HepG2 (cell line): ENCODE data around the gene TEX51.

Source experiments
- CTCF ChIP-seq: sonication (generic); formaldehyde crosslinking; IDR thresholded peaks from 2 replicates; pipeline ENCODE4 v1.5.0; 2020; ENCODE audit warnings: mild to moderate bottlenecking, missing genetic modification reagents, moderate library complexity
- ELF4 ChIP-seq: sonication (generic); formaldehyde crosslinking; IDR thresholded peaks from 2 replicates; pipeline ENCODE4 v1.5.0; 2020; ENCODE audit warnings: missing genetic modification reagents, mild to moderate bottlenecking, moderate library complexity, borderline replicate concordance
- HINFP ChIP-seq: sonication (generic); formaldehyde crosslinking; IDR thresholded peaks from 2 replicates; pipeline ENCODE4 v1.4.0; 2020; ENCODE audit warnings: low read depth, mild to moderate bottlenecking, missing genetic modification reagents
- POLR2A ChIP-seq, 2 experiments: IDR thresholded peaks; 2 replicates each; pipeline ENCODE4 v1.6.1; 2011; ENCODE audit warnings: low read depth in 2 of 2, low read length in 2 of 2, mild to moderate bottlenecking in 1 of 2, moderate library complexity in 1 of 2; ENCODE audit not compliant: insufficient read depth in 1 of 2
- RELA ChIP-seq: sonication (generic); formaldehyde crosslinking; IDR thresholded peaks from 2 replicates; pipeline ENCODE4 v1.4.0; 2020; ENCODE audit warnings: missing genetic modification reagents
- TAF15 ChIP-seq: fragments of 200-400 bp; formaldehyde crosslinking; IDR thresholded peaks from one replicate; pipeline ENCODE4 v1.6.1; 2018; ENCODE audit warnings: mild to moderate bottlenecking, low read depth, low read length; ENCODE audit not compliant: poor library complexity, severe bottlenecking
- YY1 ChIP-seq: IDR thresholded peaks from 2 replicates; pipeline ENCODE4 v1.6.1; 2011; ENCODE audit warnings: low read length, low read depth, moderate library complexity, mild to moderate bottlenecking; ENCODE audit not compliant: insufficient read depth, insufficient replicate concordance
- ZNF414 ChIP-seq: sonication (generic); formaldehyde crosslinking; IDR thresholded peaks from 2 replicates; pipeline ENCODE4 v1.5.0; 2020; ENCODE audit warnings: missing genetic modification reagents

GRCh38 chr2:126850940-126851339 lies 47.8 kb upstream of the TEX51 start:
- TF ChIP-seq ELF4, result no peak
- TF ChIP-seq YY1, result no peak
- TF ChIP-seq POLR2A (IDR thresholded peaks at IDR 0.05; ENCODE audit: insufficient read depth in 1 of 2, low read depth in 2 of 2, low read length in 2 of 2), result no peak
- no peak for TF ChIP-seq CTCF
- no peak for TF ChIP-seq HINFP (CRISPR knock-in tag)
- TF ChIP-seq TAF15, result no peak
- TF ChIP-seq ZNF414 (CRISPR knock-in tag), result no peak
- TF ChIP-seq RELA (CRISPR knock-in tag), result no peak
